ENCODE data around the gene DLG5.

Gene DLG5

DNA sequence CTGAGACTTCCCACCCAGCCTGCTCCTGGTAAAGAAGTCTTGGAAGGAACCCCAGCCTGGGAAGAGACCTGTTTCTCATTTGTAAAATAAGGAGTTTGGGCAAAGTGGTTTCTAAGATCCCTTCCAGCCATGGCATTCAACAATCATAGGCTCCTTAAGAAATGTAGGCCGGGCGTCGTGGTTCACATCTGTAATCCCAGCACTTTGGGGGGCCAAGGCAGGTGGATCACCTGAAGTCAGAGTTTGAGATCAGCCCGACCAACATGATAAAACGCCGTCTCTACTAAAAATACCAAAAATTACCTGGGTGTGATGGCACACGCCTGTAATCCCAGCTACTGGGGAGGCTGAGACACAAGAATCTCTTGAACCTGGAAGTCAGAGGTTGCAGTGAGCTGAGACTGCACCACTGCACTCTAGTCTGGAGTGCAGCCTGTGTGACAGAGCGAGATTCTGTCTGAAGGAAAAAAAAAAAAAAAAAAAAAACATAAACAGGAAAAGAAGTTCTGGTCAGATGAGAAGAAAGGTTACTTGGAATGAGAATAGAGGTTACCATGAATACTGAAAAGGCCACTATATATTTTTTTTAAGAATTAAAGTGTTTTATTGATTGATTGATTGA, 15.9 kb downstream of the DLG5 start:
- no peak for DNase-seq

DNA sequence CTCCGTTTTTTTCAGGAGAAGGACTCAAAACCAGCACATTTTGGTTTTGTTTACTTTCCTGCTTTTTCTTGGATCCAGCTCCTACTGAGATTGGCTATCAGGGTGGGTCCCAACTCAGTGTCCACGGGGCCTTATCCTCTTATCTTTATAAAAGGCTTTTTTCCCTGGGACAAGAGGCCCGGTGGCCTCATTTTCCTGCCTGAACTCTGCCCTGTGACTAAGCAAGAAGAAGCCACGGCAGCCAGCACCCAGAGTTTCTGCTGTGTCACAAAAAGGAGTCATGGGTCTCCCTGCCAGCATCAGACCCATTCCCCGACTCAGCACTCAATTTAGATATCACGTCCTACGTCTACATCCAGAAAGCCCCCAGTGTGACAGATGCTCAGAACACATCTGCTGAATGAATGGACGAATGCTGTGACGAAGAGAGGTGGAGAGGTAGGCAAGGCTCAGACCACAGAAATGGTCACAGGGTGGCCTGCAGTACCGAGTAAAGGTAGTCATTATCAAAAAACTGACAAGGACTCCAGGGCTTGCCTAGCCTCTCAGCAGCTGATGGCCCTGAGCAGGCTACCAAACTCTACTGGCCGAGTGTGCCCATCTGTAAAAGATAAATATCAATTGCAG, 16.7 kb downstream of the DLG5 start:
- peak; percentile 78 for DNase-seq

DNA sequence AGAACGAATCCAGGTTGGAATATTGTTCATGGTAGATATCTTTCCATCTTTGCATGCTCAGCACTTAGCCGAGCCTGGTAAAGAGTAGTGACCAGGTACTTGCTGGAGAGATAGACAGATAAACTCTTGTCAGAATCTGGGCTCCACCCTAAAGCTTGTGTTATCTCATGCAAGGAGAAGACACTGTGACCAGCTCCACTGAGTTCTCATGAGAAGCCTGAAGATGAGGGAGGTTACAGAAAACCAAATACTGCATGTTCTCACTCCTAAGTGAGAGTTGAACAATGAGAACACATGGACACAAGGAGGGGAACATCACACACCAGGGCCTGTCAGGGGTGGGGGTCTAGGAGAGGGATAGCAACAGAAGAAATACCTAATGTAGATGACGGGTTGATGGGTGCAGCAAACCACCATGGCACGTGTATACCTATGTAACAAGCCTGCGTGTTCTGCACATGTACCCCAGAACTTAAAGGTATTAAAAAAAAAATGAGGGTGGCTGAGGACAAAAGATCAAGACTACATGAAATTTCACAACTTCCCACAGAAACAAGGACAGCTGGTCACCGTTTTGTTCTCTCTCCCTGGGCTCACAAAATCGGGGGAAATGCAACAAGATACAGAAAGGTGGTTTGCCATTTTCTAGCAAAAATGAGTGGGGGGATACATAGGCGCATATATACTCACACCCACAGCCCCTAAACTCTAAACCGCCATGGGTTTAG, 17.4 kb downstream of the DLG5 start:
- DNase-seq = peak; percentile 27

DNA sequence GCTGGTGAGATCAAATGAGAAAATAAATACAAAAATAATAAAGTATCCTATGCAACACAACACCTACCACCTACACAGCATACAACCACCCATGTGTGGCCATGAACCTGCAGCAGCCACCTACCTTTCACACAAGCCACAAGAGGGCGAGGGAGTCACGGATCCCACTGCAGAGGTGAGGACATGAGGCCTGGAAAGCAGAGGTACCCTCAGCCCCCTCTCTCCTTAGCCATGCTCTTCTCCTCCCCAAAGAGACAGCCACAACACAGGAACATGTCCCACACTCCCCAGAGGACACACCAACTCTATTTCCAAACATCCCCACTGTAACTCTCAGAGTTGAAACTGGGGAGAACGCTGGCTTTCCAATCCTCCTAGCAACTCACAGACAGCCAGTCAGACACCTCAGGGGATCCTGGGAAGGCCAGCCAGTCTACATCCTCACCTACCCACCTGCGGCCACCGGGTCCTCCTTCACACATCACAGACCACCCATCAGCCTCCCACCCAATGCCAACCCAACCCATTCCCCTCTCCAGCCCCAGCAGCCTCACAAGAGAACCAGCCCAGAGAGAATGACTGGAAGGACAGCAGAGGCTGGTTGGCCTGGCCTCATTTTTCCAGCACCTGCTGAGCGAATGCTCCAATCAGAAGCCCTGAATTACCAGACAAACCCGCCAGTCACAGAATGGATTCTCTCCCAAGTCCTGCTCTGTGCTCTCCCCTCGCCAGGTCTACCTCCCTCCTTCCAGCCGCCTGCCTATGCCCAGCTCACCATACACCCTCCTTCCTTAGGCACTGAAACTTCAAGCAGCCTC, 18.4 kb downstream of the DLG5 start:
- no peak for DNase-seq

DNA sequence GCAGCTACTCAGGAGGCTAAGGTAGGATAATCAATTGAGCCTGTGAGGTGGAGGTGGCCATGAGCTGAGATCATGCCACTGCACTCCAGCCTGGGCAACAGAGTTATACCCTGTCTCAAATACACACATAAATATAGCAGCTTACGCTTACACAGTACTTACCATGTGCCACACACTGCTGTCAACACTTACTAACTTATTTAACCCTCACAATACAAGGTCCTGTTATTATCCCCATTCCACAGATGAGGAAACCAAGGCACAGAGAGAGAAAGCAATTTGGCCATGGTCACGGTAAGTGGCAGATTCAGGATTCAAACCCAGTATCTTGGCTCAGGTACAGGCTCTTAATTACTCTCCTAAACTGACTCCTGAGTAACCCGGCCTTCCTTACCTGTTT, 19.1 kb downstream of the DLG5 start:
- no peak for DNase-seq

DNA sequence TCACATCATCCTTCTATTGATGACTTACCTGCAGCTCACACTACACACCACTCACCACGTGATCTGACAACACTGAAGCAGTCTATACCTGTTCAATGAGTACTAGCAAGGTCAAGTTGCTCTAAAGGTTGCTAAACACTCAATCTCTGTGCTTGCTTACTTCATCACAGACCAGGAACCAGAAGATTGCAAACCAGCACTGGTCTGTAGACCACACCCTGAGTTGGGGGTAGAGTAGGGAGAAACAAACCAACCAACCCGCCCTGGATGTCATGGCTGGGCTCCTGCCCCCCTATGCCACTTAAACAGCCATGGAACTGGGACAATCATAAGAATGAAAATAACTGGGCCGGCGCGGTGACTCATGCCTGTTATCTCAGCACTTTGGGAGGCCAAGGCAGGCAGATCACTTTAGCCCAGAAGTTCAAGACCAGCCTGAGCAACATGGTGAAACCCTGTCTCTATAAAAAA, 19.6 kb downstream of the DLG5 start:
- DNase-seq = no peak

DNA sequence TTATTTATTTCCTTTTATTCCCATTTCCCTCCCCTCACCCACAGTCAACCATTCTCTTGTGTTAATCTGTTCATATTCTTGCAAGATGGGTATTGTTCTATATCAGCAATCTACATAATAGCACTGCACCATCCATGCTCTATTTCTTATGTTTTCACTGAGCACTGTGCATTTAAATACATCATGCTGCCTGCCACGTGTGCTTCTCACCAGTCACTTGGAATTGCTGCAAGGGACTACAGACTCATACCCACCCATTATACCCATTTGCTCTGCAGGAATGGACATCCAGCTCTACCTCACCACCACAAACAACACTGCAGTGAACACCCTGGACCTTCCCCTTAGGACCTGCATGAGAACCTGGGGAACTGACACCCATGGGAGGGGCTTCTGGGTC, 20.8 kb downstream of the DLG5 start:
- no peak for DNase-seq

DNA sequence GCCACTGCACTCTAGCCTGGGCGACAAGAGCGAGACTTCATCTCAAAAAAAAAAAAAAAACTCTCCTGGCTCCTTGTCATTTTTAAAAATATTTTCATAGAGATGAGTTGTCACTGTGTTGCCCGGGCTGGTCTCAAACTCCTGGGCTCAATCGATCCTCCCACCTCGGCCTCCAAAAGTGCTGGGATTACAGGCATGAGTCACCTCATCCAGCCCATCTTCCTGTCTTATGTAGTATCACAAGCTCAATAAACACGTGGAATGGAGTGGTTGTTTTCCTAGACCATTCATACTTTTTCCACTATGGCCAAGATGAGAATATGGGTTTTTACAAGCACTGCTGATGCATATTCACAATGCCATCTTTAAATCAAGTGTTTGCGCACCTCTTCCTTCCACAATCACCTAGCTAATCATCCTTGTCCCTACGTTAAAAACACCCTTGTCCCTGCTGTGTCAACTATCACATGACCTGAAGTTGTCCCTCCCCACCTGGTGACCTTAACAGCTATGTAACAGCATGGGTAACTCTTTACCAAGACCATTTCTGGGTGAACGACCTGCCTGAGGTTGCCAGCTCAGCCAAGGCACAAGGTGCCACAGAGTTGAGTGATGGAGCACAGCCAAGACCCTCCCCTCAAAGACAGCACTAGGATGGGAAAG, 21.3 kb downstream of the DLG5 start:
- DNase-seq = no peak

DNA sequence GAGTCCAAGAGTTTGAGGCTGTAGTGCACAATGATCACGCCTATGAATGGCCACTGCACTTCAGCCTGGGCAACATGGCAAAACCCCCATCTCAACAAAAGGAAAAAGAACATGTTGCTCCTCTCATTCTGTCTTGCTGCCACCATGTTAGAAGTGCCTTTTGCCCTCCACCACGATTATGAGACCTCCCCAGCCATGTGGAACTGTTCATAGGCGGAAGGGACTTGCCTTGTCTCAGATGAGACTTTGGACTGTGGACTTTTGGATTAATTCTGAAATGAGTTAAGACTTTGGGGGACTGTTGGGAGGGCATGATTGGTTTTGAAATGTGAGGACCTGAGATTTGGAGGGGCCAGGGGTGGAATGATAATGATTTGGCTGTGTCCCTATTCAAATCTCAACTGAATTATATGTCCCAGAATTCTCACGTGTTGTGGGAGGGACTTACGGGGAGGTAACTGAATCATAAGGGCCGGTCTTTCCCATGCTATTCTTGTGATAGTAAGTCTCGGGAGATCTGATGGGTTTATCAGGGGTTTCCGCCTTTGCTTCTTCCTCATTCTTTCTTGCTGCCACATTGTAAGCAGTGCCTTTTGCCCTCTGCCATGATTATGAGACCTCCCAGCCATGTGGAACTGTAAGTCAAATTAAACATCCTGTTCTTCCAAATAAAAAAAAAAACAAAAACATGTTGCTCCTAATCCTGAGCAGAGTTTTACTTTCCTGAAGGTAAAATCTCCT, 22.3 kb downstream of the DLG5 start:
- DNase-seq = no peak

DNA sequence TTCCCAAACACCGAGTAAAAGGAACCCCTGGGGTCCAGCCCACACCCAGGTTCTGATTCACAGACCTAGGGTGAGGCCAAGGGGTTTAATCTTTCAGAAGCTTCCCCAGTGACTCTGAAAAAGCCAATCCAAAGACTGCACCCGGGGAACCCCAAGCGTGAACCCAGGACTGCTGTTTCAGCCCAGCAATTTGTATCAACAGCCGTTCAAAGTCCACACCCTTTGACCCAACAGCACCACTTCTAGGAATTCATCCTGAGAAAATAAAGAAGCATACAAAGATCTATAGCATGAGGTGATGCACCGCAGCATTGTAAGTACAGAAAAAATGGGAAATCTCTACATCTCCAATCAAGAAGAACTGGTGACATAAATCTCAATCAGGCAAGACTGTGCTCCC, 24.4 kb downstream of the DLG5 start:
- DNase-seq = no peak

DNA sequence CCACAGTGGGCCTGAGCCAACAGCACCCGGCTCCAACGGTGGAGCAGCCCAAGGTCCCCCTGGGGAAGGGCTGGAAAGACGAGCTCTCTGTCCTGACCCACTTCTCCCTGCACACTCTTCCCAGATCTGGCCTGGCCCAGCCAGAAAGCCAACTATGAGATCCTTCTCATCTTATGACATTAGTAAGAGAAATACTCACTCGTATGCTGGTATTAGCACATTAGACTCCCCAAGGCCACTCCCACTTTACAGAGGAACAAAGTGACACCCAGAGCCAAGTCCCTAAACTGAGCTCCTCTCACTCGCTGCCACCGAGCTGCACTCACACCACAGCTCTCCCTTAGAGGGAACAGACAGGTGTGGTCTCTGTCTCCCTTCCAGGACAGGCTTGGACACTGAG, 24.8 kb downstream of the DLG5 start:
- no peak for DNase-seq

DNA sequence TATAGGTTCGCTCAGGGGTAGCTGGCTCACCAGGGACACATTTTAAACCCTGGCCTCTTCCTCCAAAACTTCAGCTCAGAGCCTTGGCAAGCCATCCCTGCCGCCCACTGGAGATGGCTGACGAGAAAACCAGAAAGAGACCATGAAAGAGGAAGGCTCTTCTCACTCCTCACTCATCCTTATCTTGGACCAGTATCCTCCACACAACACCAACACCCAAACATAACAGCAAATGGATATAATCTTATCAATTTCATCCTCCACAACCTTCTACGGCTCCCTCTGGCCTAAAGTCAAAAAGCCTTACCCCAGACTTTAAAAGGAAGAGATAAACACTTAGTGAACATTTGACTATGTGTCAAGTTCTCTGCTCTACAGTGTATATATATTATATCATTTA, 26.9 kb downstream of the DLG5 start:
- no peak for DNase-seq

DNA sequence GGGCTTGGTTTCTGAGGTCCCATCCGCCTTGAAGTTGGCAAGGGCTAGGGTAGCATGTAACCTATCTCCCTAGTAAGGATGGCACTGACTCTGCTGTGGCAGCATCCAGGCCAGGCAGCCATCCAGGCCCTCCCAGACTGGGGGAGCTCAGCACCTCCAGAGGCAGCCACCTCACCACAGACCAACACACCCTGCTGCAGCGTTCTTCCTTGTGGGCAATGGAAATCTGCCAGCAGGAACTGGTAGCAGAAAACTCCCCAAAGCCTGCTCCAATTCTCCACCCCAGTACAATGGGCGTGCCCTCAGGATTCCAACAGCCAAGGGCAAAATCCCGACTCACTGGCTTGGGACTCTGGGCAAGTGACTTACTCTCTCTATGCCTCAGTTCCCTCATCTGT, 27.5 kb downstream of the DLG5 start:
- peak; percentile 57 for DNase-seq

DNA sequence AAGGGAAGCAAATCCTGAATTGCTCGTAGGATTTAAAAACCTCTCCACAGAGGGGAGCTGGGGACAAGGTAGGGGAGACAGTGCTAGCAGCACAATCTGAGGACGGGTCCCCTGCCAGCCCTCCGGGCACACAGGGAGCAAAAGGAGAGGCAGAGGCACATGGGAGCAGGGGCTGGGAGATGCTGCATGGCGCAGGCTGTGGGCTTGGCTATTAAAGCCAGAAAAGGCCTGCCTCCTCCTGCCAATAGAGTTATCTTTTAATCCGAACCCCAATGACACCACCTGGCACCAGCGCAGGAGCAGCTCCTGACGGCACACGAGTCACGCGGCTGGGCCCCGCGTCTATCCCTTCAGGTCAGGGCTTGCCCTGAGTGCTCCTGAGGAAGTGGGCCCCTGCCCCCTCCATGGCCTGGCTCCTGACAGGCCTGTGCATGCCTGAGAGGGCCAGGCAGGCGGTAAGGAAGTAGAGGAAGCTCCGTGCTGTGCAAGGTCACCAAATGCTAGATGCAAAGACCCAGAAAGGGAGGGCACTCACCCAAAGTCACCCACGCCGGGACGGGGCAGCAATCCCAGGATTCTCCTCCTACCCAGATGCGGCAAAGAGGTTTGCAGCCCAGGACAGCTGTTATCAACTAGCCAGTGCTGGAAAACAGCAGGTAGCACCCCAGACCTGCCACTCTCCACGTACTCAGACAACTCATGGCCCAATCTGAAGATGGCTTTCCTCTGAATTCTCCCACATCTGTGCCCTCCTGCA, 28.1 kb downstream of the DLG5 start:
- no peak for DNase-seq

DNA sequence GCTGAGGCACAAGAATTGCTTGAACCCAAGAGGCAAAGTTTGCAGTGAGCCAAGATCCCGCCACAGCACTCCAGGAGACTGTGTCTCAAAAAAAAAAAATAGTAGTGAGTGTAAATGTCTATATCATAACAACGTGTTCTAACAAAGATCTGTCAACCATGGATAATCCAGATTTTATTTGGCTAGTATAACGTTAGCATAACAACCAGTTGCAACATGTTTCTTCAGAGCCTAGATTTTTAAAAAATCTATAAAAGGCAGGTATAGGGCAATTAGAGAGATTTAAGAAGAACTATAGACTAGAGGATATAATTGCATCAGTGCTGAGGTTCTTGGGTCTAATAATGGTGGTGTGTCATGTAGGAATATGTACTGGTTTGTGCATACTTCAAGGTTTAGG, 30.5 kb downstream of the DLG5 start:
- DNase-seq = no peak

DNA sequence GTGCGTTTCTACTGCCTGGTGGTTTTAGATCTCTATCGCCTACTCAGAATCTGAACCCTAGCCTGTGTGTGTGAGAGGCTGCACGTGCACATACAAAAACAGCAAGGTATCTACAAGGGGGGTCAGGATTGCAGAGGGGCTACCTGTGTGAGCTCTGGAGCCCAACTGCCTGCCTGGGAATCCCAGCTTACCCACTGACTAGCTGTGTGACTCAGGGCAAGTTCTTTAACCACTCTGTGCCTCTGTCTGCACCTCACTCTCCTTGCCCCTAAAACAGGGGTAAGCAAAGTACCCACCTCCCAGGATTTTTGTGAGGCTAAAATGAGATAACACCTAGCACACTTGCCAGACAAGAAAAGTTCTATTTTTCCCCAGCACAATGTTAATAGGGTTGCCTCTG, 32.5 kb downstream of the DLG5 start:
- DNase-seq = no peak

DNA sequence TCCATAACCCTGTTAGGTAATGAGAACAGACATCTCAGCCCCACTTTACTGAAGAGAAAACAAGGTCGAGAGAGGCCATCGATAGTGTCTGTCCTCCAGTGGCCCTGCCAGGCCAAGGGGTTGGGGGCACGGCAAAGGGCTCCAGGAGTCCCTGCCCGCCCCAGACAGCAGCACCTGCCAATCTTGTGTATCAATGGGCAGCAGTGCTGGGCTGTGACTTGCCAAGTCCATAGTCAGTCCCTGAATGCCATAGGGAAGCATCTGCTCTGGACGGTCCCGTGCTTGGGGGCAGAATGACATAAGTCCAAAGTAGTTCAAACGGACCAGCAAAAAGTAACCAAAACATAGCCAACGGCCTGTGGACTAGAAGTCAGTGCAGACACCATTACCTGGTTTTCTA, 33.2 kb downstream of the DLG5 start:
- DNase-seq = no peak

DNA sequence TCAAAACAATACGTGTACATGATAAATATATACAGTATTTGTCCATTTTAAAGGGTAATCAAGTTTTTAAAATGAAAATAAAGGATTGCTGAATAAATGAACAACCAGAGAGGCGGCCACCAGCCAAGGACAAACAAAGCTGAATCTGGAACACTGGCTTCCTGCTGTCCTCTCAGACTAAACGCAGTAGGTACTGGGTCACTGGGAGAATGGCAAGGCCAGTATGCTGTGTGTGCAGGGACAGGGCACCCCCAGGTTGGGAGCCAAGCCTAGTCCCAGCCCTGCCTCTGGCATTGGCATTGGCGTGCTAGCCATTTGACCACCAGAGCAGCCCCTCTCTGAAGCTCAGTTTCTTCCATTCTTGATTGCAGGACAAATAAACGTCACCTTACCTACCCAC, 33.8 kb downstream of the DLG5 start:
- DNase-seq = no peak

DNA sequence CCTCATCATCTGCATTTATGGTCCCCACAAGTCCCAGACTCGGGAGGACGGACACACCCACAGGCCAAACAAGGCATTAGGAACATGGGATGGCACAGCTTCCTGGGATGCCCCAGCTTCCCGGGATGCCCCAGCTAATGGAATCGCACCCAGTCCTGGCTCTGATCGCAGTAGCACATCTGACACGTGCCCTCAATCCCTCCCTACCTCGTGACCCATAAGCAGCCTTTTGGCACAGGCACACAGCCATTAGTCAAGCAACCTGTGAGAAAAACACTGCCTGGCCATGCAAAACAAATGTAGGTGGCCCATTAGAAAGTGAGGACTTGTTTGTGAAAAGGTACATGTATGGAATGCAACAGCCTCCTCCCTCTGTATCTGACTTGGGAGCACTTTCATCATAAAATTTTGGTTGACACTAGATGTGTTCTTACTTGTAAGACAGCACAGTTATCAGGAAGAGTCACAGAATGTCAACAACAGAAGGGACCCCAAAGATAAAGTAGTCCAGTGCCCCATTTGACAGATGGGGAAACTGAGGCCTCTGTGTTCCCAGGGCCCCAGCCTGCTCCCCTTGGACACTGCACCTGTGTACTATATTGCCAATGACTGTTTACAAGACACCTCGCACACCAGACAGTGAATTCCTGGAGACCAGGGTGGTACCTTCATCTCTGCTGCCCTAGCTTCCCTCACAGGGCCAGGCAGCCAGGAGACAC, 34.4 kb downstream of the DLG5 start:
- no peak for DNase-seq

DNA sequence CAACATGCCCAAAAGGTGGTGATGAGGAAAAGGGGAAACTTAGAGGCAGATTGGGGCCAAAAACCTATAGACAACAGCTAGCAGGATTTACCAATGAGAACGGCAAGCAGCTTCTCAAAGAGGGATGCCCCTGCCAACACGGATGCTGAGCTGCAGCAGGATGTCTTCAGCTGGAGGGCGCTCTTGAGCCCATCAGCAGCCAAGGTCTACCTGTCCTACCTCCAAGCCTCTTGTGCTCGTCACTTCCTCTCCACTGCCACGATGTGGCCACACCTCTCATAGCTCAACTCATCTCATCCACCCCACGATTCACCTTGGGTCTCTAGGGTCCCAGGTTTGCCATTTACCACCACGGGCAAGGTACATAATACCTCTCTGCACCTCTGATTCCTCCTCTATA, 36.5 kb downstream of the DLG5 start:
- DNase-seq = no peak

Data from HCEC 1CT (cell line).